Panc1 (cell line): Measurements from ENCODE around the gene SCUBE2. TPM values are rescaled to one million over a fixed set of nuclear protein-coding genes. Genes with fewer than 3 reads are reported as not detected.

ENCODE experiments used
- ATAC-seq: fragments of 200-7000 bp; cut with Tn5 transposase; 2 replicates; pipeline ENCODE4 v1.9.1; 2020; ENCODE audit warnings: mild to moderate bottlenecking, moderate library complexity
- BruUV-seq: library from RNA; stranded (reverse); fragments of 400-500 nt; replicated peaks from 2 replicates; lab custom pipeline; 2021; lab: Mats Ljungman, UMichigan
- CTCF ChIA-PET: fragments of 300-600 bp; sonication (Branson Sonifier 250); formaldehyde crosslinking; loops from one replicate; lab custom pipeline; 2022; ENCODE audit warnings: antibody characterized with exemption; lab: Charles Lee
- POLR2A ChIA-PET: fragments of 300-600 bp; sonication (Branson Sonifier 250); formaldehyde crosslinking; loops from one replicate; lab custom pipeline; 2022; ENCODE audit warnings: antibody characterized with exemption; lab: Charles Lee
- DNase-seq: peaks from one replicate; pipeline ENCODE4 v3.0.0-alpha.2; 2010; ENCODE audit warnings: low read depth, low spot score
- H3K27ac ChIP-seq: 2 replicates; pipeline ENCODE4 v1.5.1; 2011; ENCODE audit warnings: mild to moderate bottlenecking, low read length, inconsistent platforms
- H3K27me3 ChIP-seq: fragments of 200-500 bp; sonication (Bioruptor generic); 2 replicates; pipeline ENCODE4 v1.6.0; 2014; ENCODE audit warnings: low read length, inconsistent platforms; ENCODE audit not compliant: control insufficient read depth, insufficient read depth
- H3K36me3 ChIP-seq: fragments of 200-500 bp; sonication (Bioruptor generic); 2 replicates; pipeline ENCODE4 v1.5.1; 2014; ENCODE audit warnings: inconsistent platforms, mild to moderate bottlenecking, low read length, moderate library complexity; ENCODE audit not compliant: control insufficient read depth, insufficient read depth
- H3K4me1 ChIP-seq: 2 replicates; pipeline ENCODE4 v1.5.1; 2011; ENCODE audit warnings: inconsistent platforms, mild to moderate bottlenecking, low read length, moderate library complexity; ENCODE audit not compliant: control insufficient read depth, insufficient read depth
- H3K4me3 ChIP-seq, 2 experiments: 2 replicates each; pipeline ENCODE4 v1.5.1; 2011 to 2012; ENCODE audit warnings: low read depth in 2 of 2, low read length in 2 of 2, mild to moderate bottlenecking in 2 of 2, inconsistent platforms in 1 of 2, moderate library complexity in 1 of 2
- H3K9me3 ChIP-seq: fragments of 200-500 bp; sonication (Bioruptor generic); 2 replicates; pipeline ENCODE4 v1.5.1; 2014; ENCODE audit warnings: low read depth, mild to moderate bottlenecking, inconsistent platforms, low read length, moderate library complexity; ENCODE audit not compliant: control insufficient read depth, insufficient read depth
- POLR2AphosphoS5 ChIP-seq: IDR thresholded peaks from 2 replicates; pipeline ENCODE4 v1.6.1; 2012; ENCODE audit warnings: mild to moderate bottlenecking, low read depth, low read length, moderate library complexity
- SIN3A ChIP-seq: IDR thresholded peaks from 2 replicates; pipeline ENCODE4 v1.6.1; 2012; ENCODE audit warnings: low read depth, mild to moderate bottlenecking, low read length, moderate library complexity, borderline replicate concordance; ENCODE audit not compliant: insufficient read depth
- TCF7L2 ChIP-seq: IDR thresholded peaks from 2 replicates; pipeline ENCODE4 v1.6.1; 2011; ENCODE audit warnings: mild to moderate bottlenecking, low read depth, low read length, inconsistent platforms
- in situ Hi-C: cut with HindIII; loops from 2 replicates; pipeline ENCODE4 v1.10.0; 2016; ENCODE audit warnings: low sequenced_read_pairs, low pct_unique_long_range_greater_than_20kb
- intact Hi-C: fragments of 100-400 bp; cut with micrococcal nuclease; formaldehyde crosslinking; loops from one replicate; pipeline ENCODE4 v1.10.0; 2022; ENCODE audit not compliant: unreplicated experiment
- total RNA-seq: library from RNA; stranded (reverse); gene quantifications from one replicate; pipeline ENCODE4 v1.2.1, GENCODE V29; 2021; ENCODE audit not compliant: unreplicated experiment
- TF ChIP-seq, protein P1 (sequence below), 2 experiments: IDR thresholded peaks; 2 replicates each; pipeline ENCODE4 v1.6.1; 2011 to 2012; ENCODE audit warnings: low read depth in 2 of 2, control low read depth in 1 of 2, low read length in 1 of 2, mild to moderate bottlenecking in 1 of 2, moderate library complexity in 1 of 2; ENCODE audit not compliant: insufficient read depth in 1 of 2
- TF ChIP-seq, protein P2 (sequence below): fragments of 450-650 bp; IDR thresholded peaks from 2 replicates; pipeline ENCODE4 v1.5.1; 2017; ENCODE audit warnings: mild to moderate bottlenecking

SCUBE2 gene
- total RNA-seq, 1 experiment from 2014 or later, result 2.8 TPM

DNA sequence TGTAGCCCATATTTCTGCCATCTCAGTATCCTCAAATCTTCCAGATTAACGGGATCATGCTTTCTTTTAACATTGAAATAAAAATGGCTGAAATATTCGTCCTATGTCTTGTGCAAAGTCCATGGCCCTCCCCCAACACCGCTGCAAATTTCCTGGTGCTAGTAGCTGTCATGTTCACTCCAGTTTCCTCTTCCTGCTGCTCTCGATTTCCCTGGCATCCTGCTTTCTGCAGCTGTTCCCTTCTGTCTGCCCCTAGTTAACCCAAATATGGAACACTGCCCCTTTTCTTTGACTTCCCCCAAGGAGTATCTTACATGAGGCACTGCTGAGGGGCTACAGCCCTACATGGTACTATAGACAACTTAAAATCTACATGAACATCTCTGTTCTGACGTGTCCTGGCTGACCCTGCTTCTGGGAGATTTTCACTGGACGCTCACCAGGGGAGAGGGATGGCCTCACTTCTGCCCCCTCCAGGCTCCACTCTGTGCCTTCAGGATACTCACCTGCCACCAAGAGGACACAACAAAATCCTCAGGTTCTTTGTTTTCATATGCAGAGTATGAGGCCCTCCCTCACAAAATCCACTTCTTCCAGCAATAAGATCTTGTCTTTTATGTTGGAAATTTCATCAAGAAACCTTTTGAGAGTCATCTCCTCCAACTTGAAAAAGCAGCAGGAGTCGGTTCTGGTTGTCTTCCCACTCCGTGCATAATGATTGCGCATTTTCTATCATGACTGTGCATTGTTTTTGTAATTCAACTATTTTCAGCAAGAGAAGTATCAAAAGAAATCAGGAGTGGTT is 29.5 kb upstream of the SCUBE2 start:
- Histone ChIP-seq H3K4me1 (no peaks in the 10 kb centered on the region), H3K27ac (no peak overlapping the region), H3K9me3 (no peaks in the 10 kb centered on the region), H3K4me3 (no peak overlapping the region), H3K36me3 (no peaks in the 10 kb centered on the region), H3K27me3 (no peaks in the 10 kb centered on the region)
- ATAC-seq, result peak; percentile 76
- DNase-seq, result no peak
- in situ Hi-C loops, result no loop called here
- no TSS peak for BruUV-seq
- TF ChIP-seq, protein P1, sequence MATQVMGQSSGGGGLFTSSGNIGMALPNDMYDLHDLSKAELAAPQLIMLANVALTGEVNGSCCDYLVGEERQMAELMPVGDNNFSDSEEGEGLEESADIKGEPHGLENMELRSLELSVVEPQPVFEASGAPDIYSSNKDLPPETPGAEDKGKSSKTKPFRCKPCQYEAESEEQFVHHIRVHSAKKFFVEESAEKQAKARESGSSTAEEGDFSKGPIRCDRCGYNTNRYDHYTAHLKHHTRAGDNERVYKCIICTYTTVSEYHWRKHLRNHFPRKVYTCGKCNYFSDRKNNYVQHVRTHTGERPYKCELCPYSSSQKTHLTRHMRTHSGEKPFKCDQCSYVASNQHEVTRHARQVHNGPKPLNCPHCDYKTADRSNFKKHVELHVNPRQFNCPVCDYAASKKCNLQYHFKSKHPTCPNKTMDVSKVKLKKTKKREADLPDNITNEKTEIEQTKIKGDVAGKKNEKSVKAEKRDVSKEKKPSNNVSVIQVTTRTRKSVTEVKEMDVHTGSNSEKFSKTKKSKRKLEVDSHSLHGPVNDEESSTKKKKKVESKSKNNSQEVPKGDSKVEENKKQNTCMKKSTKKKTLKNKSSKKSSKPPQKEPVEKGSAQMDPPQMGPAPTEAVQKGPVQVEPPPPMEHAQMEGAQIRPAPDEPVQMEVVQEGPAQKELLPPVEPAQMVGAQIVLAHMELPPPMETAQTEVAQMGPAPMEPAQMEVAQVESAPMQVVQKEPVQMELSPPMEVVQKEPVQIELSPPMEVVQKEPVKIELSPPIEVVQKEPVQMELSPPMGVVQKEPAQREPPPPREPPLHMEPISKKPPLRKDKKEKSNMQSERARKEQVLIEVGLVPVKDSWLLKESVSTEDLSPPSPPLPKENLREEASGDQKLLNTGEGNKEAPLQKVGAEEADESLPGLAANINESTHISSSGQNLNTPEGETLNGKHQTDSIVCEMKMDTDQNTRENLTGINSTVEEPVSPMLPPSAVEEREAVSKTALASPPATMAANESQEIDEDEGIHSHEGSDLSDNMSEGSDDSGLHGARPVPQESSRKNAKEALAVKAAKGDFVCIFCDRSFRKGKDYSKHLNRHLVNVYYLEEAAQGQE (IDR thresholded peaks at IDR 0.05; ENCODE audit: insufficient read depth in 1 of 2, low read depth in 2 of 2, low read length in 1 of 2), result no peak
- TF ChIP-seq, protein P2, sequence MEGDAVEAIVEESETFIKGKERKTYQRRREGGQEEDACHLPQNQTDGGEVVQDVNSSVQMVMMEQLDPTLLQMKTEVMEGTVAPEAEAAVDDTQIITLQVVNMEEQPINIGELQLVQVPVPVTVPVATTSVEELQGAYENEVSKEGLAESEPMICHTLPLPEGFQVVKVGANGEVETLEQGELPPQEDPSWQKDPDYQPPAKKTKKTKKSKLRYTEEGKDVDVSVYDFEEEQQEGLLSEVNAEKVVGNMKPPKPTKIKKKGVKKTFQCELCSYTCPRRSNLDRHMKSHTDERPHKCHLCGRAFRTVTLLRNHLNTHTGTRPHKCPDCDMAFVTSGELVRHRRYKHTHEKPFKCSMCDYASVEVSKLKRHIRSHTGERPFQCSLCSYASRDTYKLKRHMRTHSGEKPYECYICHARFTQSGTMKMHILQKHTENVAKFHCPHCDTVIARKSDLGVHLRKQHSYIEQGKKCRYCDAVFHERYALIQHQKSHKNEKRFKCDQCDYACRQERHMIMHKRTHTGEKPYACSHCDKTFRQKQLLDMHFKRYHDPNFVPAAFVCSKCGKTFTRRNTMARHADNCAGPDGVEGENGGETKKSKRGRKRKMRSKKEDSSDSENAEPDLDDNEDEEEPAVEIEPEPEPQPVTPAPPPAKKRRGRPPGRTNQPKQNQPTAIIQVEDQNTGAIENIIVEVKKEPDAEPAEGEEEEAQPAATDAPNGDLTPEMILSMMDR, result peak; percentile 68
- ChIA-PET CTCF (no interaction called here), POLR2A (no interaction called here)
- intact Hi-C loops, result no loop called here

DNA sequence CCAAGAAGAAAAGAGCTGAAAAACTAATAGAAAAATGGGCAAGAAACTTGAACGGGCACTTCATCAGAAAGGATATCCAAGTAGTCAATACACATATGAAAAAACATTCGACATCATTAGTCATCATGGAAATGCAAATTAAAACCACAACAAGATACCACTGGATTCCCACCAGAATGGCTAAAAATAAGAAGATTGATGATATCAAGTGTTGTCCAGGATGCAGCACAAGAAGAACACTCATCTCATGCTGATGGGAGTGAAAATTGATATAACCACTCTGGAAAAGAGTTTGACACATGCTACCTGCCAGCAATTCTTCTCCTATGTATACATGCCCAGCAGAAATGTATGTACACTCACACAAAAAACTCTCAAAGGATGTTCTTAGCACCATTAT is 26.9 kb upstream of the SCUBE2 start:
- Histone ChIP-seq H3K4me3 (no peak overlapping the region), H3K36me3 (no peaks in the 10 kb centered on the region), H3K27ac (no peak overlapping the region), H3K27me3 (no peaks in the 10 kb centered on the region), H3K9me3 (peaks cover 1% of the 10 kb centered on the region; the same call in 1 of the 2 replicates), H3K4me1 (no peaks in the 10 kb centered on the region)
- intact Hi-C loops (no loop called here), in situ Hi-C loops (no loop called here)
- POLR2A ChIA-PET, result interaction anchor here (0.7 kb wide), 1 partner anchor 21 kb away, joined by 17 read pairs; no protein-coding TSS in a partner anchor
- no TSS peak for BruUV-seq
- CTCF ChIA-PET, result interaction anchor here (0.6 kb wide), 2 partner anchors 160 to 383 kb away, joined by 3 to 6 read pairs; no protein-coding TSS in a partner anchor
- ATAC-seq, result no peak
- TF ChIP-seq, protein P2, result no peak
- TF ChIP-seq SIN3A, result no peak
- TF ChIP-seq, protein P1 (IDR thresholded peaks at IDR 0.05; ENCODE audit: insufficient read depth in 1 of 2, low read depth in 2 of 2, low read length in 1 of 2), result no peak
- no peak for TF ChIP-seq POLR2AphosphoS5
- TF ChIP-seq TCF7L2, result no peak
- no peak for DNase-seq
